ENCODE data around the gene PNKD.

PNKD gene

DNA sequence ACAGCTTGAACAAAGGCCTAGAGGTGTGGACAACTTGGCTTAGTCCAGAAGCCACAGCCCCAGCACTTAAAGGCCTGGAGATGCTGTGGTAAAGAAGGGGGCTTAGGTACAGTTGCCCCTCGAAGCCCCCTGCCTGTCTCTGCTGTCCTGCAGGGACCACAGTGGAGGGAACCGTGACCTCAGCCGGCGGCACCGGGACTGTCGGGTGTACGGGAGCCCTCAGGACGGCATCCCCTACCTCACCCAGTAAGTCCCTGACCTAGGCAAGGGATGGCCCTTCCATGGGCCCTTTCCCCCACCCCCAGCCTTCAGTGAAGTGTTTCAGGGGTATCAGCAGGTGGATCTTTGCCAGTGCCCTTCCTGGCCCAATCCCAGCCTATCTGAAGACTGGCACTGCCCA, 71.1 kb downstream of the PNKD start:
- no peak for DNase-seq (ENCODE audit: low read depth in 3 of 3)

DNA sequence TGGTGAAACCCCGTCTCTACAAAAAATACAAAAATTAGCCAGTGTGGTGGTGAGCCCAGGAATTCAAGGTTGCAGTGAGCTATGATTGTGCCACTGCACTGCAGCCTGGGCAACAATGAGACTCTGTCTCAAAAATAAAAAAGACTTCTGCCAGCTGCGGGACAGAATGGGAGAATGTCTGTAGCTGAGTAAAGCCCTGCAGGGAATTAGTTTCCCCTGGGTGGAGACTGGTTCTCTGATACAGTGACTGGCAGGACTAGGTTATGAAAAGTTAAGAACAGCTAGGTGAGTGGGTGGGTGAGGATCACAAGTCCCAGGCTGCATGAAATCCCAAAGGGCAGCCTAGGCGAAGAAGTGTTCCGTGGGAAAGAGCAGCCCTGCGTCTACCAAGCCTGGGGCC, 72.5 kb downstream of the PNKD start:
- no peak for DNase-seq (ENCODE audit: low read depth in 3 of 3)

- no peak for DNase-seq (ENCODE audit: low read depth in 3 of 3)
Observed at GRCh38 chr2:218343591-218343990, 73.3 kb downstream of the PNKD start.

DNA sequence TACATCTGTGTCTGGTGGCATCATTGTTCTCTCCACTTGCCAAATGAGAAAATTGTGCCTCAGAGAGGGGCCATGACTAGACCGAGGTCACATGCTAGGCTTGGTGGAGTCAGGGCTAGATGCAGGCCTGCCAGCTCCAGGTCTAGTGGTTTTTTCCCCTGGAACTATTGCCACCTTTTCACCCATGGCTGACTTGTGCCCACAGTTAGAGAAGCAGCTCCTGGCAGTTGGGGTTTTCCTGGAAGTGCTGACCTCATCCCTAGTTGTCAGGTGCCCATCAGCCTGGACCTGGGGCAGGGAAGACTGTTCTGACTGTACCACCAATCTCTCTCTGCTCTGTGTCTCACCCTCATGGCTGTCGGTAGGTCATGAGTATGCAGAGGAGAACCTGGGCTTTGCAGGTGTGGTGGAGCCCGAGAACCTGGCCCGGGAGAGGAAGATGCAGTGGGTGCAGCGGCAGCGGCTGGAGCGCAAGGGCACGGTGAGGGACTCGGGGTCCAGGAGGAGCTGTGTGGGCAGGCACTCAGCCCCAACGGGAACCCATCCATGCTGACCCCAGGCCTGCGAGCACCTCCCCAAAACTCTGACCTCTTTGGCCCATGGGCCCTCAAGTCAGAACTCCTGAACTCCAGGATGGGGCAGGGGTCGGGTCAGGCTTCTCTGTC, 73.9 kb downstream of the PNKD start:
- DNase-seq (ENCODE audit: low read depth in 3 of 3), result no peak

DNA sequence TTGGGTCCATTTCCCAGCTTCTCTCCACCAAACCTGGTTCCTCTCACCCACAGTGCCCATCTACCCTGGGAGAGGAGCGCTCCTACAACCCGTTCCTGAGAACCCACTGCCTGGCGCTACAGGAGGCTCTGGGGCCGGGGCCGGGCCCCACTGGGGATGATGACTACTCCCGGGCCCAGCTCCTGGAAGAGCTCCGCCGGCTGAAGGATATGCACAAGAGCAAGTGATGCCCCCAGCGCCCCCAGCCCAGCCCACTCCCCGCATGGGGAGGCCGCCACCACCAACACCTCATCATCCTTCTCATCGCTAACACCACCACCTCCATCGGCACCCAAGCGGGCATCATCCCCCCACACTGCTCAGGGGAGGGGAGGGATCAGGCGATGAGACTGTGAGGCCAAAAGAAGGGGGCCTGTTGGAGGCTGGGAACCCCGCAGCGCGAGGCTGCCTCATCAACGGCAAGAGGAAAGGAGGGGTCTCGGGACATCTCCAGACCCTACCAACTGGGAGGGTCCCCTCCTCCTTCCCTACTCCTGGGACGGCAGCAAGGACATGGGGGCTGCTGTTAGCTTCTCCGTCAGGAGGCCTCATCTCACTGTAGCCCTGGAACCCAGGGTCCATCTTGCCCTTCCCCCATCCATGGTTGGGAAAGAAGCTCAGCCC, 74.6 kb downstream of the PNKD start:
- no peak for DNase-seq (ENCODE audit: low read depth in 3 of 3)

- no peak for DNase-seq (ENCODE audit: low read depth in 3 of 3)
Observed at GRCh38 chr2:218345491-218346236, 75.3 kb downstream of the PNKD start.

DNA sequence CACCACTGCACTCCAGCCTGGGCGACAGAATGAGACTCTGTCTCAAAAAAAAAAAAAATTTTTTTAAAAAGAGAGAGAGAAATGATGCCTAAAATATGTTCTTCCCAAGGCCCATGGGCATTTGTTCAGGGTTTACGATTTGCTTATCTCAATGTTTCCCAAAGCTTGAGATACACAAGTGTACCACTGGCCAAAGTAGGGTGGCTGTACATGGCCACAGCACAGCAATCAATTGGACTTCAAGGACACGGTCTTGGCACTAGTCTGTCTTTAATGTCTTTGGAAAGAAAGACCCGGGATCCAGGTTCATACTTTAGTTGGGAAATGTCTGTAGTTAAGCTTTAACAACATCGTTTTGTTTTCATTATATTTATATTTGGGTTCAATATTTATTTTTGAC, 76.9 kb downstream of the PNKD start:
- no peak for DNase-seq (ENCODE audit: low read depth in 3 of 3)

- no peak for DNase-seq (ENCODE audit: low read depth in 3 of 3)
Observed at GRCh38 chr2:218354045-218354444, 83.7 kb downstream of the PNKD start.

DNA sequence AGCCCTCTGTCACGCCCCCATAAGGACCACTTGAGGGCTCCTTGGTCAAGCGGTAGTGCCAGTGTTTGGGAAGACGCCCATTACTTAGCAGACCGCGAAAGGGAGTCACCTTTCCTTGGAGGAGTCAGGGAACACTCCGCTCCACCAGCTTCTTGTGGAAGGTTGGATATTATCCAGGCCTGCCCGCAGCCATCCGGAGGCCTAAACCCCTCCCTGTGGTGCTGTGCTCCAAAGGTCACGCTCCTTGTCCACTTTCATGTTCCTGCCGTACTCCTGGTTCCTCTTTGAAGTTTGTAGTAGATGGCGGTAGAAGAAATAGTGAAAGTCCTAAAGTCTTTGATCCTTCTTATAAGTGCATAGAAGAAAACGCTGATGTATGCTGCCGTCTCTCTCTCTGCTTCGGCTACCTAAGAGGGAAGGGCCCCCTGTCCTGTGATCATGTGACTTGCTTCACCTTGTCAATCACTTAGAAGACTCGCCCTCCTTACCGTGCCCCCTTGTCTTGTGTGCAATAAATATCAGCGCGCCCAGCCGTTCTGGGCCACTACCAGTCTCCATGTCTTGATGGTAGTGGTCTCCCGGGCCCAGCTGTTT, 84.6 kb downstream of the PNKD start:
- no peak for DNase-seq (ENCODE audit: low read depth in 3 of 3)

DNA sequence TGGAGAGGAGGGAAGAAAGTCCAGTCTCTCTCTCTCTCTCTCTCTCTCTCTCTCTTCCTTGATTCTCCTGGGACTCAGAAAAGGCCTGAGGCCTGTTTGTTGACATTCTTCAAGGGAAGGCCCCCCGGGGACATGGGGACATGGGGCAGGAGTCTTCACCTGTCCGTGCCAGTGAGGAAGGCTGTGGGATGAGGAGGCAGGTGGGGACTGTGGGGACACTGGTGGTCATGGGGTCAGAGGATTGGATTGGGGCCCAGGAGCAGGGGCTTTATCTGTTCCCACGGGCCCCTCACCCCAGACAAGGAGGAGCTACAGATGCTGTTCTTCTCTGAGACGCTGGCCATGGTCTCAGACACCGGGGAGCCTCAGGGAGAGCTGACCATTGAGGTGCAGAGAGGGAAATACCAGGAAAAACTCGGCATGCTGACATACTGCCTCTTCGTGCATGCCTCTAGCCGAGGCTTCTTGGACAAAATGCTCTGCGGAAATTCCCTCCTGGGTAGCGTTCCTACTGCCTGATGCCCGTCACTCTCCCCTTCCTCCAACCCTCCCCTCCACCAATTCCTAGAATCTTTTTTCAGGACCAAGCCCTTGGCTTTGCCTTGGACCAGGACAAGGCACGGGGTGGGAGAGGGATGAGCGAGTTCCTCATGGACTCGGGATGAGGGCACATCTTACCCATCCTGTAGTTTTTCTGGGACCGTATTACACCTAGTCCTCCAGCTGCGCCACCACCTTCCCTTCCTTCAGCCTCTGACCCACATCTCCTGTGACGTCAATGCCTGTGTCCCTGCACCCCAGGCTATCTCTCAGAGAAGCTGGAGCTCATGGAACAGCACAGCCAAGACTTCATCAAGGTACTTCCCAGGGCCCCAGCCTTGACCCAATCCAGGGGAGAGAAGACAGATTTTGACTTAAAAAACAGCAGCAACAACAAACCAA, 87.2 kb downstream of the PNKD start:
- DNase-seq (ENCODE audit: low read depth in 3 of 3), result no peak

GRCh38 chr2:218360453-218360852, 90.1 kb downstream of the PNKD start:
- DNase-seq (ENCODE audit: low read depth in 3 of 3), result no peak

DNA sequence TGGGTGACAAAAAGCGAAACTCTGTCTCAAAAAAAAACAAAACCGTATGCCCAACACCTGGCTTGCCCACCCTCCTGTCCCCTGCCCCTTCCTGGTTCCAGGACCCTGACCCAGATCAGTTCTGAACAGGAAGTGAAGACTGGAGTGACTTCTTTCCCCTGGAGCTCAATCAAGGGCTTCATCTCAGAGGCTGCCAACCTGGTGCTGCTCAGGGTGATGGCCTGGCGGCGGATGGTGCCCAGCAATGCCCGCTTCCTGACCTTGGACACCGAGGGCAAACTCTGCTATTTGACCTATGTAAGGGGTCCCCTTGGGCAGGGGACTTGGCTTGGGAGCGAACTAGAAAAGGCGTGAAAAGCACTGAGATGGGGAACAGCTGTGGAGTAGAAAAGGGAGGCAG, 92.3 kb downstream of the PNKD start:
- no peak for DNase-seq (ENCODE audit: low read depth in 3 of 3)

DNA sequence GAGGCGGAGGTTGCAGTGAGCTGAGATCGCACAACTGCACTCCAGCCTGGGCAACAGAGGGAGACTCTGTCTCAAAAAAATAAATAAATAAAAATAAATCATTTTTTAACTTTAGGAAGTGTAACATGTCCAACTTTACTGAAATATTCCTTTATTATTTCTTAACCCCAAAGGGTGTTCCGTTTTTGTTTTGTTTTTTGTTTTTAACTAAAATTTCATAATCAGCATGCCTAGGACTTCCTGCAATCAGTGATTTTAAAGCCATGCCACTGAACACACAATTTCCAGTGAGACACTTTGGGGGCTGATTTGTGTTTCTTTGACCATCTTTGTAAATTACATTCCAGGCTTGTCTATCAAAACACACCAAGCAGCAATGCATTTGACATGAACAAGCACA, 93.4 kb downstream of the PNKD start:
- DNase-seq (ENCODE audit: low read depth in 3 of 3), result no peak

DNA sequence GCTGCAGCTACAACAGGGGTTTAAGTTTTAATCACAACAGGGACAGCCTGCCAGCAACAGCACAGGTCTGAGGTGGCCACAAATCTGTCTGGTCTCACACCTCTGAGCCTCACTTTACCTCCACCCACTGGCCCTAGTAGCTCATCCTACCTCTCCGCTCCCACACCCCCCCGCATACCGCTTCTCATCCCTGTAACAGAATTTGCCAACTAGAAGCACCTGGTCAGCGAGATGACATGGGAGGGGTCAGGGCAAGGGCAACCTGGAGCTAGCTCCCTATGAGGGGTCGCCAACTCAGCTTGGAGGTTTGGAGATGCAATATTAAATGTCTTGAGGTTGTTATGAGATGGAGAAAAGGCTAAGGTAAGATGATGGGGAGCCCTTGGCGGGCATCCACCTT, 93.9 kb downstream of the PNKD start:
- no peak for DNase-seq (ENCODE audit: low read depth in 3 of 3)

GRCh38 chr2:218366621-218367414, 96.5 kb downstream of the PNKD start:
- DNase-seq (ENCODE audit: low read depth in 3 of 3), result no peak

DNA sequence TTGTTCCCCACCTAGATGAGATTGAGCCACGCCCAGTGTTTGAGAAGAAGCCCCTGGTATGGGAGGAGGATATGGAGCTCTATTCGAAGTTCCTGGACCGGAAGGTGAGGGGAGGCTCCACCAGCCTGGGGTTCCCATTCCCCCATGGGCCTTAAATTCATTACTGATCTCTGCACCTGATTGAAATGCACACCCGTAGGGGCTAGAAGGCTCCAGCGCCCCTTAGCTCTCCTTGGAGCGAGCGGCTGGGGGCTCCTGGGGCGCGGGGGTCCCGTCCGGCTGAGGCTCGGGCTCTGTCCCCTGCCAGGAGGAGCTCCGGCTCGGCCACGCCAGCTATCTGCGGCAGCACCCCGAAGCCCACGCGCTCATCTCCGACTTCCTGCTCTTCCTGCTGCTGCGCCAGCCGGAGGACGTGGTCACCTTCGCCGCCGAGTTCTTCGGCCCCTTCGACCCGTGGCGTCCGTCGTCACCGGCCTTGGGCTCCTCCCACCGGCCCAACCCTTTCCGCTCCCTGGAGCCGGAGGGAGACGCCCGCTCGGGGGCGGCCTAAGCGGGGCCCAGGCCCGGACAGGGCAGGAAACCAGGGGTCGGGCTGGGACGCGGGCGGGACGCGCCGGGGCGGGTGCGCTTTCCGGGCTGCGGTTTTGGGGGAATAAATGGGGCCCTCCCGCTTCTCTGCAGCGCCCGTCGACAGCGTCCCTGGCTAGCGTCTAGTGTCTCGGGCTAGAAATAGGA, 97.3 kb downstream of the PNKD start:
- peak; percentile 32 to 46 (median 42) for DNase-seq (ENCODE audit: low read depth in 3 of 3)

GRCh38 chr2:218368150-218368528, 97.8 kb downstream of the PNKD start:
- no peak for DNase-seq (ENCODE audit: low read depth in 3 of 3)

- no peak for DNase-seq (ENCODE audit: low read depth in 3 of 3)
Observed at GRCh38 chr2:218368621-218369153, 98.4 kb downstream of the PNKD start.

DNA sequence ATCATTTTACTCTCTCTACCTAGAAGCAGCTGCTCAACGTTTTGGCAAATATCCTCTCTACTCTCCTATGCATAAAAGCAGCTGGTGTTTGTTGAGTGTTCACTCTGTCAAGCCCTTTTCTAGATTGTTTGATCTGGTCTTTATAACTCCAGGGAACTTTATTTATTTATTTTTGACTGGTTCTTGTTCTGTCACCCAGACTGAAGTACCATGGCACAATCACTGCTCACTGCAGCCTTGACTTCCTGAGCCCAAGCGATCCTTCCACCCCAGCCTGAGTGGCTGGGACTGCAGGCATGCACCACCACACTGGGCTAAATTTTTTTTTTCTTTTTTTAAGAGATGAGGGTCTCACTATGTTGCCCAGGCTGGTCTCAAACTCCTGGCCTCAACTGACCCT, 99.0 kb downstream of the PNKD start:
- no peak for DNase-seq (ENCODE audit: low read depth in 3 of 3)

Data from stimulated activated CD4-positive, alpha-beta T cell treated with anti-CD3 and anti-CD28 coated beads, TNF-alpha, amount 100 ng/mL, for 4 hours (primary cell).